Neural cell (in vitro differentiated cells): ENCODE data around the gene HNRNPF.

ENCODE experiments used
- EP300 ChIP-seq: fragments of 450-650 bp; conservative IDR thresholded peaks from 2 replicates; pipeline ENCODE4 v1.6.1; 2014; ENCODE audit warnings: antibody characterized with exemption, mild to moderate bottlenecking, moderate library complexity; ENCODE audit not compliant: poor library complexity, severe bottlenecking
- TF ChIP-seq, protein P1 (sequence below): fragments of 450-650 bp; IDR thresholded peaks from 2 replicates; pipeline ENCODE4 v1.5.1; 2014; ENCODE audit warnings: antibody characterized with exemption, mild to moderate bottlenecking, moderate library complexity; ENCODE audit not compliant: poor library complexity, severe bottlenecking

DNA sequence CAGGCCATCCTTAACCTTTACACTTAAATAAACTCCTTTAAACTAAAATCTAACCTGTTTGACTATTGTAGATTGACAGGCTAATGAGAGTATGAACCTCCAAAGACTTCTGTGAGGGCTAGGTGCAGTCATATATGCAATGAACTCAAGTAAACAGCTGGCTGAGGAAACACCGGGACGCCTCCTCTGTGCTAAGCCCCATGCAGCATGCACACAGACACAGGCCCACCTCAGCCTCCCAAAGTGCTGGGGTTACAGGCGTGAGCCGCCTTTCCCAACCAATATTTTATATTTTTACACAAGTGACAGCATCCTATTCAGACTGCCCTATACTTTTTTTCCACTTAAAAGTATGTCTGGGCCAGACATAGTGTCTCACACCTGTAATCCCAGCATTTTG lies 39.1 kb downstream of the HNRNPF start:
- TF ChIP-seq, protein P1, sequence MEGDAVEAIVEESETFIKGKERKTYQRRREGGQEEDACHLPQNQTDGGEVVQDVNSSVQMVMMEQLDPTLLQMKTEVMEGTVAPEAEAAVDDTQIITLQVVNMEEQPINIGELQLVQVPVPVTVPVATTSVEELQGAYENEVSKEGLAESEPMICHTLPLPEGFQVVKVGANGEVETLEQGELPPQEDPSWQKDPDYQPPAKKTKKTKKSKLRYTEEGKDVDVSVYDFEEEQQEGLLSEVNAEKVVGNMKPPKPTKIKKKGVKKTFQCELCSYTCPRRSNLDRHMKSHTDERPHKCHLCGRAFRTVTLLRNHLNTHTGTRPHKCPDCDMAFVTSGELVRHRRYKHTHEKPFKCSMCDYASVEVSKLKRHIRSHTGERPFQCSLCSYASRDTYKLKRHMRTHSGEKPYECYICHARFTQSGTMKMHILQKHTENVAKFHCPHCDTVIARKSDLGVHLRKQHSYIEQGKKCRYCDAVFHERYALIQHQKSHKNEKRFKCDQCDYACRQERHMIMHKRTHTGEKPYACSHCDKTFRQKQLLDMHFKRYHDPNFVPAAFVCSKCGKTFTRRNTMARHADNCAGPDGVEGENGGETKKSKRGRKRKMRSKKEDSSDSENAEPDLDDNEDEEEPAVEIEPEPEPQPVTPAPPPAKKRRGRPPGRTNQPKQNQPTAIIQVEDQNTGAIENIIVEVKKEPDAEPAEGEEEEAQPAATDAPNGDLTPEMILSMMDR: no peak
- TF ChIP-seq EP300: no peak
